GM21619 (cell line): ENCODE data around the gene SMIM43.
A peak's percentile ranks its signal among the peaks of the same experiment; 100 is the strongest.

ENCODE experiments used
- ATAC-seq: cut with Tn5 transposase; IDR thresholded peaks from one replicate; pipeline ENCODE4 v1.9.1; 2021; ENCODE audit not compliant: unreplicated experiment

SMIM43 gene

DNA sequence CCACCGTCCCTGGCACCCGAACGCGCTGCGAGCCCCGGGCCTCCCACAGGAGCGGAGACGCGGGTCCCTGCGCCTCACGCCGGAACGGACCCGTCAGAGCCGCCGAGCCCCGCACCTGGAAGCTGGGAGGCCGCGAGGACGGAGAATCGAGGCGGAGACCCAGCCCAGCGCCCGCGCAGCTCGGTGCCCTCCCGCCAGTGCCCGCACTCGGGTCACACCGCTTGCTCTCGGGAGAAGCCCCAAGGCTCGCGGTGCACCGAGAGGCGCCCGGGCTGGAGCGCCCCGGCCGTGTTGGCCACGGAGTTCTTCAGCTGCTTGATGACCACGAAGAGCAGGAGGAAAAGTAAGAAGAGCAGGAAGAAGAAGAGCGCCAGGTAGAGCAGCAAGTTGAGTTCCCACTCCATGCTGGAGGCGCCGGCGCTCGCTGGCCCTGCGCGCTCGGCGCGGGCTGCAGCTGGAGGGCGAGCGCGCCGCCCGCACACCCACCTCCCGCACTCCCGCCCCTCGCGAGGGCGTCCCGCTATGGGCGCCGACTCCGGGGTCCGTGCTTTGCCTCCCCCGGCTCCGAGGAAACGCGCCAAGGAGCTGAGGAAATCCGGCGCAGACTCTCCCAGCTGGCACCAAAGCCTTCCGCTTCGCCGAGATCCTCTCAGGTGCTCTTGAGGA, at the start of gene SMIM43:
TSS of gene SMIM43 (minus strand) at position 463 of the 666 bp plus-strand sequence. CDS start at position 404, 59 bp downstream.
- no peak for ATAC-seq

GRCh38 chr4:121814756-121815155, 49.8 kb upstream of the SMIM43 start:
- no peak for ATAC-seq

DNA sequence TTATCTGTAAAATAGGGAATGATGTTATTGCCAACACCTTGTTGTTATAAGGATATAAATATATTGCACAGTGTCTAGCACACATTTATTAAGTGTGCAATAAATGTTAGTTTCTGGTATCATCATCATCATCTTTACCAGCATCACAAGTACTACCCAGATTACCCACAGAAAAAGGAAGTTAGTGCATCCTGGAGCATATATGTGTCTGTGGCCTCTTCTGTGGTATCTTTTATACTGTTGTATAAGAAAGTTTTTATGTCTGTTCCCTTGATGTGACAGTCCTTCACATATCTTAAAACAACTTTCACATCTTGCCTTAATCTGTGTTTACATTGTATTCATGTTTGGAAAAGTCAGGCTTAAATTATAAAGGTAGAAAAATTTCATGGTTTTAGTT, 46.2 kb upstream of the SMIM43 start:
- no peak for ATAC-seq

DNA sequence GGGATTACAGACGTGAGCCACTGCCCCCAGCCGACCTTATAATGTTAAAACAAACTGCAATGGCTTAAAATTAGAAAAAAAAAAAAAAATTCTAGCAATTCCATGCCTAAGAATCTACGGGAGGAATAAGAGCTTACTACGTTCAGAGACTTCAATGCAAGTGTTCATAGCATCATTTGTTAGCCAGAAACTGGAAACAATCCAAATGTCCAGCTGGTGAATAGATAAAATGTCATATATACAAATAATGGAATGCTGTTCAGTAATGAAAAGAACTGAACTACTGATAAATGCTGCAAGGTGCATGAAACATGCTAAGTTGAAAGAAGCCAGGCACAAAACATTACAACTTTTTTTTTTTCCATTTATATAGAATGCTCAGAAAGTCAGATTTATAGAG, 41.4 kb upstream of the SMIM43 start:
- no peak for ATAC-seq

DNA sequence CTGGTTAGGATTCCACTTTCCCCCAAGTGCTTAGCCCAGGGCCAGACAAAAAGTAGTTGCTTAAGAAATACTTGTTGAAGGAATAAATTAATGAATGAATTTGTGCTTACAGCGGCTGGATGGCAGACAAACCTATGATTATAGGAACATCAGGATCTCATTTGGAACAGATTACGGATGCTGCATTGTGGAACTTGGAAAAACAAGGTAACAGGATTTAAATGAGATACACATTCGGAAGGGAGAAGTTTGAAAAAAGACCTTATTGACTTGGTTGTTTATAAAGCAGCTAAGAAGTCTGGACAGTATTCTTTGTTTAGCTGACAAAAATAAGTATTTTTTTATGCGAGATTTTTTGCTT, 36.7 kb upstream of the SMIM43 start:
- no peak for ATAC-seq

GRCh38 chr4:121800961-121801714, 36.2 kb upstream of the SMIM43 start, which contains the start of gene EXOSC9:
EXOSC9 (plus strand) TSS chr4:121801323; CDS start chr4:121801425, 102 bp downstream.
- peak; percentile 77 for ATAC-seq

- peak; percentile 24 for ATAC-seq
These were observed 35.6 kb upstream of the SMIM43 start for GRCh38 chr4:121800638-121800960.

GRCh38 chr4:121799867-121800501, 35.0 kb upstream of the SMIM43 start:
- ATAC-seq: no peak

DNA sequence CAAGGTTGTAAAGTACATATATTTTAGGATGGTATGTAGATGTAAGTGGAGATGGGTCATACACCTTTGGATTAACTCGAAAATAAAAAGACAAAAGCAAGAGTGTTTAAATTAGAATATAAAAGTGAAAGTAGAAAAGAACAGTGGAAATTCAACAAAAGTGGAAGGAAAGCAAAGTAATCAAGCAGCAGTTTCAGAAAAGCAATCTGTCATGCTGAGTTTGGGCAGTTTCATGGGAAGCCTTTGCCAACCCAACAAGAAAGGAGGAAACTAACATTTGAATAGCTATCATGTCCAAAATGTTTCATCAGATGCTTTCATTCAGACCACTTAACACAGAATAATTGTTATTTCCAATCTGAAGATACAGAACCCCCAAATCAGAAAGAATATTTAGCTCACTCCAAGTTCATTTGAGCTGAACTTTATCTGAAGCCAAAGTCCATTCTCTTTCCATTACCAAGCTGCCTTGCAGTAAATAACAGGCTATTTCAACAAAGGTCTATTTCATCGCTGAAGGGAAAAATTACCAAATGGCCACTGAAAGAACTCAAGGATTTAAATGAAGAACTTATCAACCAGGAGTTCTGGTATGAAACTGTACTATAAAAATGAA, 34.4 kb upstream of the SMIM43 start:
- ATAC-seq: no peak

- ATAC-seq: no peak
These were observed 31.3 kb upstream of the SMIM43 start for GRCh38 chr4:121796283-121796682.

- ATAC-seq: no peak
These were observed 29.7 kb upstream of the SMIM43 start for GRCh38 chr4:121794505-121795188.

DNA sequence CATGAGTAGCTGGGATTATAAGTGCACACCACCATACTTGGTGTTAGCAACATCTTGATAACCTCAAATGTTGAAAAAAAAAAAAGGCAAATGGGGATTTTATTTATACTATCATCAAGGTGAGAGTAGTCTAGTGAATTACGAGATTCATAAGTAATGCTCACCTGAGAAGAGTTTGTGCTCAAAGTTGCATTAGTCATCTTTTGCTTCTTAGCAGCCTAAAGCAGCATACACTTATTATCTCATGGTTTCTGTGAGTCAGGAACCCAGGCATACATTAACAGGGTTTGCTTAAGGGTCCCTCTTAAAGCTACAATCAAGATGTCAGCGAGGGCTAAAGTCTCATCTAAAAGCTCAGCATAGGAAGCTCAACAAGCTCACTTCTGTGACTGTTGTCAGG, 28.0 kb upstream of the SMIM43 start:
- no peak for ATAC-seq

DNA sequence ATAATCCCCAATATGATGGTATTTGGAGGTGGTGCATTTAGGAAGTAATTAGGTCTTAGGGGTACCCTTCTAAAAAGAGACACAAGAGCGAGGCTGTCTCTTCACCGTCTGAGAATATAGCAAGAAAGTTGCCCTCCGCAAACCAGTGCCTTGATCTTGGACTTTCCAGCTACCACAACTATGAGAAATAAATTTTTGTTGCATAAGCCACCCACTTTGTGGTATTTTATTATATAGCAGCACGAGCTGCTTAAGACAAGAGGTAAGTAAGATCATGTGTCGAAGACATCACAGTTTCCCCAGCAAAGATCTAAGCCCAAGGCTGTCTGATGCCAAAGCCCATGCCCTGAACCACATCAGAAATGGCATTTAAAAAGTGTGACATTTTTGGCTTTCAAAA, 26.5 kb upstream of the SMIM43 start:
- no peak for ATAC-seq

DNA sequence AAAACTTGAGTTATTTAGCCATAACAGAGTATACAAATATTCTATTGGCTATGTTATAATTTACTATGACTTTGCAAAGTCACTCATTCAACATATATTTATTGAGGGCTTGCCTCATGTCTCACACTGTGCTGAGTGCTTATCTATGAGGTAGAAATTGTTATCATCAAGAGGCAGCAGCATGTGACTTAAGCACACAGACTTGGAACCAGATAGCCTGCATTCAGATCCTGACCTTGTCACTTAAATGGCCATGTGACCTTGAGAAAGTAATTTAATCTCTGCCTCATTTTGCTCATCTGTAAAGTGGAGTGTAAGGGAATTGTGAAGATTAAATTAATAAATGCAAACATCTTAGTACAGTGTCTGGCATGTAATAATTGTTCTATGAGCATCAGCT, 26.0 kb upstream of the SMIM43 start:
- ATAC-seq: no peak

DNA sequence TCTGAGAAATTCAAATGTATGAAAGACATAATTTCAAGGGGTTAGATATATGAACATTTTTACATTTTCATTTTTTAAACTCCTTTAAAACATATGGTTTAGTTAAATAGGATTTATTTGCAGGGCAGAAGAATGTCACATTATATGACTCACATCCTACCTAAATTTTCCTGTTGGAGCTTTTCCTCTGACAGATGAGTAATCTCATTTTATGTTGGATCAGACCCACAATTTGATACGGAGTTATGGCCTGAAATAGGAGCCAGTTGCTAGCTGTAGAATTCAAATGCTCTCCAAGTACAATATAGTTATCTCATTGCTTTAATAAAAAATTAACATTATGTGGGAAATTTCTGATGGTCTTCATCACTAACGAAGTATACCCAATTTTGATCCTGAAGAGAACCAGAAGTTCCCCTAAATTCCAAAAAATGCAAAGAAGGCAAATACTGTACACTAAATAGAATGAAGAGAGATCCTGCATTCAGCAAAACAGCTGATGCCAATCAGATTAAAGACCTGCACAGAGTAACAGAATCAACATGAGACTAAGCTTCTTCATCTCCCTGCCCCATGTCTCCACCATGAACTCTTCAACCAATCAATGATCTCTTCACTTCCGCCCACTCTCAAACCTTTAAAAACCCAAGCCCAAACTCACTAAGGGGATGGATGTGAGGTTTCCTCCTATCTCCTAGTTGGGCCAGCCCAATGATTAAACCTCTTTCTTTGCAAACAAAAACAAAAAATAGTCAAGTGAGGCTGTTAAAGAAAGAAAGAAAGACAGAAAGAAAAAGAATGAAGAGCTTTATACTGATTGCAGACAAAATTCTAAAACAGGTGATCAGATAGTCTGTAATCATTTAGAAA, 25.2 kb upstream of the SMIM43 start:
- no peak for ATAC-seq

DNA sequence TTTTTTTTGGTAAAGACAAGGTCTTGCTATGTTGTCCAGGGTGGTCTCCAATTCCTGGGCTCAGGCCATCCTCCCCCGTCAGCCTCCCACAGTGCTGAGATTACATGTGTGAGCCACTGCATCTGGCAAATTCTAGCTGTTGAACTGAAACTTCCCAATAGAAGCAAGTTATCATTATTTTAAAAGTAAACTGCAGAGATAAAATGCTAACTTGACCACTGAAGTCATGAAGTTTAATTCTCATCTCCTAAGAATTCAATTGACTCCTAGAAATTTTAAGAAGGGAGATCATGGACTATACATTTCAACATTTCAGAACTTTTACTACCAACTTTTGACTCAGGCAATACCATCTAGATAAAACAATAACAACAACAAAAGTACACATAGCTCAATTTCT, 24.5 kb upstream of the SMIM43 start:
- no peak for ATAC-seq

DNA sequence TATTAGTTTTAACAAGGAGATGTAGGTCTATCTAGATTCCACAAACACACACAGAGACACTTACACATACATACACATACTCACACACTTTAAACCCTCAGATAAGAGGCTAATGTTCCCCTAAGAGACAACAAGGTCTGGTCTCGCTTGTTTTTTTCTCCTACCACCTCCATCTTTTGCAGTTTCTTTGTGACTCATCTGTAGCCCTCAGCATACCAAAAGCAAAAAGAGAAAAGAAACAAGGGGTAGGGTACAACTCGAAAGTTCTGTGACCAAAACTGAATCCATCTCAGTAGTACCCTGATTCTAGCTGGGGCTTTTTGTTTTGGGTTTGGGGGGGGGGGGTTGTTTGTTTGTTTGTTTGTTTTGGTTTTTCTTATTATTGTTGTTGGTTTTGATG, 23.9 kb upstream of the SMIM43 start:
- ATAC-seq: peak; percentile 97

DNA sequence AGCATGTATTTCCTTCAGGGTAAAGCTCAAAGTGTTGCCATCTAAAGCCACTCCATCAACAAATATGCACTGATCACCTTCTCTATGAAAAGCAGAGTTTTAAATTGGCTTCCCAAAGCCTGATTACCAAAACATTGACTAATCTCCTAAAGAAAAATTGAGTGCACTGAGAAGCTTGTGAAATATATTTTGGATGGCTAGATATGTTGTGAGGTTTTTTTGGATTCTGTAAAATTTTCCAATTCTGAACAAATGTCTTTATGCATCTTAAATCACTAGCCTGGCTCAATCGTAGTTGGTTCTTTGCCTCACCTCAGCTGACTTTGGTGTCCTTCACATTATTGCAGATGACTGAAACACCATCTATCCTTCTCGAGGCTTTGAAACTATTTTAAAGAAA, 21.3 kb upstream of the SMIM43 start:
- ATAC-seq: no peak

DNA sequence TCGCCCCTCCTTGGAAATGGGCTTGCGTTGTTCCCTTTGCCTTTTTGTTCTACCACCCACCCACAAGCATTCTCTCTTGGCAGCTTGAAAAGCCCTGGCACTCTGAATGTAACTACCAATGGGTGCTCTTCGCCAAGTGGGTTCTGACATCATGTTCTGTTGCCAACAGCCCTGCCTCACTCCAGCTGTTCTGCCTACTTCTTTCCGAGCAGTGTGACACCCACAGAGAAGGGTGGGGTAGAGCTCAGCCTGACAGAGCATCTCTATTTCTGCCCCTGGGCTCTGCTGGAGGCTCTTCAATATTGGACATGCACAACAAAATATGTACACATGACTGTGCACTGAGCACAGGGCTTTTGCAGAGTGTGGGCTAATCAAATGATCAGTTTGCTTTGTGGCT, 20.5 kb upstream of the SMIM43 start:
- no peak for ATAC-seq

DNA sequence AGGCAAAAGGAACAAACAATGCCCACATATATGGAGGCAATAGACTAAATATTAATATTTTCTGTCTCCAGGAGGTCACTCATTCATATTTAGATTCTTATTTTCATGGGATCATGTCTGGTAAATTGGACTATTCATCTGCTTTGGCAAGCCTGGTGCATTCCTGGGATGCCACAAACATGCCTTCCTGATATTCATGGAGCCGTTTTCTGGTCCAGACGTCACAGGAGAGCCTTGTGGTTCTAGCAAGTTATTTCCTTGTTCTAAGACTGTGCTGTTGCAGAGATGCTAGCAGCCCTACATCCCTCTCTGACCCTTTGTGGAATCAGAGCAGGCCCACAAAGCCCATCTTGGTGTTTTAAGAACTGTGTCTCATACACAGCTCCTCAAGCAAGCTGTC, 20.0 kb upstream of the SMIM43 start:
- ATAC-seq: no peak
